A673 (cell line): ENCODE results near the gene MLANA.

Source experiments
- CTCF ChIP-seq: fragments of 300-800, 200-600 bp; sonication (generic); conservative IDR thresholded peaks from 2 replicates; pipeline ENCODE4 v1.5.1; 2017; ENCODE audit warnings: low read depth, mild to moderate bottlenecking, antibody characterized with exemption, low read length, moderate library complexity, mixed read lengths
- EZH2 ChIP-seq: fragments of 200-600 bp; sonication (generic); IDR thresholded peaks from 2 replicates; pipeline ENCODE4 v1.6.1; 2017; ENCODE audit warnings: borderline replicate concordance, low read depth, mild to moderate bottlenecking, mixed read lengths, antibody characterized with exemption, low read length; ENCODE audit not compliant: poor library complexity, severe bottlenecking

DNA sequence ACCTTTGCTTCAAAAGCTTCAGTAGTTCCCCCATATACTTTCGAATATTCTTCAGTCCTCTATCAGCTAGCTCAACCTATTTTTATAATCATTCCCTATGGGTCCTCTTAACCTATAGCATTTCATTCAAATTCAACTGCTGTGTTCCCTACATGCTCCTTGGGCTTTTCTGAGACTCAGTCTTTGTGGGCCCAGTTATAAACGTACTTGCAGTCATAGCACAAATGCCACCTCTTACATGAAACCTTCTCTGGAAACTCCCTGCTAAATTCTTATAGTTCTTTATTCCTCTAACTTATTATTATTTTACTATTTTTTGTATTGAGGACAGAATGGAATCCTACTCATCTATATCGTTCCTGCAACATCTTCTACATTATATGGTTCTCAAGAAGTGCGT lies 24.7 kb downstream of the MLANA start:
- TF ChIP-seq CTCF: no peak
- TF ChIP-seq EZH2: no peak
